GM19395 (cell line): ENCODE results near the gene IDI1.
"Not testable (repeated sequence)": the region's sequence is repeated elsewhere in the genome, so short reads cannot be mapped to it uniquely, and the experiment has no call there.

Source experiments
- ATAC-seq: cut with Tn5 transposase; IDR thresholded peaks from one replicate; pipeline ENCODE4 v1.9.1; 2021; ENCODE audit warnings: mild to moderate bottlenecking, moderate library complexity; ENCODE audit not compliant: unreplicated experiment

Gene IDI1

GRCh38 chr10:1048732-1049424 is at the start of gene IDI1:
TSS of gene IDI1 (minus strand) at chr10:1049119. CDS start at chr10:1049003, 116 bp downstream.
- ATAC-seq: peak; percentile 80

GRCh38 chr10:1097436-1097835 is 48.5 kb upstream of the IDI1 start:
- ATAC-seq: no peak

GRCh38 chr10:1096287-1096889 is 47.5 kb upstream of the IDI1 start:
- ATAC-seq: no peak

GRCh38 chr10:1095498-1095897 is 46.6 kb upstream of the IDI1 start:
- no peak for ATAC-seq

- peak; percentile 65 for ATAC-seq
Measured at GRCh38 chr10:1094112-1095057, 45.5 kb upstream of the IDI1 start.

- no peak for ATAC-seq
Measured at GRCh38 chr10:1093696-1094095, 44.8 kb upstream of the IDI1 start.

- no peak for ATAC-seq
Measured at GRCh38 chr10:1090696-1091095, 41.8 kb upstream of the IDI1 start.

GRCh38 chr10:1089017-1089689 is 40.2 kb upstream of the IDI1 start:
- ATAC-seq: no peak

- ATAC-seq: no peak
Measured at GRCh38 chr10:1086787-1087186, 37.9 kb upstream of the IDI1 start.

- no peak for ATAC-seq
Measured at GRCh38 chr10:1085258-1085657, 36.3 kb upstream of the IDI1 start.

GRCh38 chr10:1084011-1084950 is 35.4 kb upstream of the IDI1 start:
- no peak for ATAC-seq

GRCh38 chr10:1083581-1083980 is 34.7 kb upstream of the IDI1 start:
- ATAC-seq: no peak

- ATAC-seq: no peak
Measured at GRCh38 chr10:1078668-1079067, 29.7 kb upstream of the IDI1 start.

- no peak for ATAC-seq
Measured at GRCh38 chr10:1074748-1075308, 25.9 kb upstream of the IDI1 start.

GRCh38 chr10:1074052-1074747 is 25.3 kb upstream of the IDI1 start:
- no peak for ATAC-seq

GRCh38 chr10:1070919-1071318 is 22.0 kb upstream of the IDI1 start:
- ATAC-seq: no peak

- ATAC-seq: no peak
Measured at GRCh38 chr10:1068380-1069361, 19.8 kb upstream of the IDI1 start.

- ATAC-seq: not testable (repeated sequence)
Measured at GRCh38 chr10:1066734-1067133, 17.8 kb upstream of the IDI1 start.
